Astrocyte (in vitro differentiated cells and primary cell): ENCODE measurements around the gene MCM3AP. TPM values are rescaled to one million over a fixed set of nuclear protein-coding genes. Genes with fewer than 3 reads are reported as not detected.

Experiments used
- DNase-seq: peaks from one replicate; pipeline ENCODE4 v3.0.0-alpha.2; 2010; ENCODE audit warnings: low read depth
- FAIRE-seq: peaks from 2 replicates; lab custom pipeline; 2011; peaks lifted over from hg19 to GRCh38; lab: Jason Lieb, UNC
- H2AFZ ChIP-seq: 2 replicates; pipeline ENCODE4 v1.6.0; 2012; ENCODE audit warnings: low read depth, low read length, inconsistent platforms
- H3K27ac ChIP-seq: 2 replicates; pipeline ENCODE4 v1.5.1; 2011; ENCODE audit warnings: low read depth, low read length, inconsistent platforms
- H3K27me3 ChIP-seq: 2 replicates; pipeline ENCODE4 v1.6.0; 2011; ENCODE audit warnings: low read length, inconsistent platforms; ENCODE audit not compliant: insufficient read depth
- H3K36me3 ChIP-seq: 2 replicates; pipeline ENCODE4 v1.5.1; 2011; ENCODE audit warnings: low read length, inconsistent platforms; ENCODE audit not compliant: insufficient read depth
- H3K4me1 ChIP-seq: 2 replicates; pipeline ENCODE4 v1.5.1; 2011; ENCODE audit warnings: low read length, inconsistent platforms; ENCODE audit not compliant: insufficient read depth
- H3K4me2 ChIP-seq: 2 replicates; pipeline ENCODE4 v1.6.0; 2012; ENCODE audit warnings: low read length, inconsistent platforms
- H3K4me3 ChIP-seq: 2 replicates; pipeline ENCODE4 v1.5.1; 2011; ENCODE audit warnings: low read depth, mild to moderate bottlenecking, low read length, inconsistent platforms; ENCODE audit not compliant: insufficient read depth
- H3K79me2 ChIP-seq: 2 replicates; pipeline ENCODE4 v1.6.0; 2012; ENCODE audit warnings: mild to moderate bottlenecking, low read length, inconsistent platforms; ENCODE audit not compliant: insufficient read depth
- H3K9ac ChIP-seq: 2 replicates; pipeline ENCODE4 v1.6.0; 2012; ENCODE audit warnings: mild to moderate bottlenecking, low read length, inconsistent platforms
- H3K9me3 ChIP-seq: 2 replicates; pipeline ENCODE4 v1.5.1; 2012; ENCODE audit warnings: low read depth, mild to moderate bottlenecking, low read length, inconsistent platforms; ENCODE audit not compliant: insufficient read depth
- H4K20me1 ChIP-seq: 2 replicates; pipeline ENCODE4 v1.6.0; 2012; ENCODE audit warnings: low read length, inconsistent platforms; ENCODE audit not compliant: insufficient read depth
- H3K27ac Mint-ChIP-seq: one replicate; pipeline ENCODE4 v1.8.0; 2021; ENCODE audit warnings: mild to moderate bottlenecking, mixed read lengths; ENCODE audit not compliant: unreplicated experiment
- H3K27me3 Mint-ChIP-seq: one replicate; pipeline ENCODE4 v1.8.0; 2021; ENCODE audit warnings: low read depth, mixed read lengths; ENCODE audit not compliant: unreplicated experiment
- H3K36me3 Mint-ChIP-seq: one replicate; pipeline ENCODE4 v1.8.0; 2021; ENCODE audit warnings: low read depth, mixed read lengths; ENCODE audit not compliant: unreplicated experiment
- H3K4me1 Mint-ChIP-seq: one replicate; pipeline ENCODE4 v1.8.0; 2021; ENCODE audit warnings: low read depth, mixed read lengths; ENCODE audit not compliant: unreplicated experiment
- H3K4me3 Mint-ChIP-seq: one replicate; pipeline ENCODE4 v1.8.0; 2021; ENCODE audit warnings: mild to moderate bottlenecking, moderate library complexity, mixed read lengths; ENCODE audit not compliant: unreplicated experiment
- H3K9me3 Mint-ChIP-seq: one replicate; pipeline ENCODE4 v1.8.0; 2021; ENCODE audit warnings: mild to moderate bottlenecking, mixed read lengths; ENCODE audit not compliant: unreplicated experiment
- CTCF ChIP-seq: IDR thresholded peaks from 2 replicates; pipeline ENCODE4 v1.5.1; 2011; ENCODE audit warnings: low read depth, mild to moderate bottlenecking, inconsistent platforms, low read length, moderate library complexity; ENCODE audit not compliant: insufficient read depth
- EZH2 ChIP-seq: IDR thresholded peaks from 2 replicates; pipeline ENCODE4 v1.6.1; 2012; ENCODE audit warnings: mild to moderate bottlenecking, low read length, inconsistent platforms; ENCODE audit not compliant: insufficient read depth
- total RNA-seq: library from RNA; stranded (reverse); gene quantifications from 2 replicates; pipeline ENCODE4 v1.2.1, GENCODE V29; 2021

The MCM3AP gene
- total RNA-seq, 1 donor from 2014 or later: 84.2 TPM

- H3K36me3 Mint-ChIP-seq: peaks cover 23% of the 10 kb centered on the region
- H3K79me2 ChIP-seq: no peaks in the 10 kb centered on the region
- no peaks in the 10 kb centered on the region for H3K4me1 Mint-ChIP-seq
- H2AFZ ChIP-seq: no peak overlapping the region
- no peak overlapping the region for H3K27ac Mint-ChIP-seq
- no peaks in the 10 kb centered on the region for H3K9me3 ChIP-seq
- no peak overlapping the region for H3K4me2 ChIP-seq
- TF ChIP-seq CTCF (no peak), EZH2 (no peak)
- no peaks in the 10 kb centered on the region for H3K27me3 ChIP-seq
- peaks cover 27% of the 10 kb centered on the region for H4K20me1 ChIP-seq
- no peak overlapping the region for H3K27ac ChIP-seq
- no peaks in the 10 kb centered on the region for H3K27me3 Mint-ChIP-seq
- no peak overlapping the region for H3K4me3 Mint-ChIP-seq
- no peaks in the 10 kb centered on the region for H3K4me1 ChIP-seq
- no peak overlapping the region for H3K9ac ChIP-seq
- H3K9me3 Mint-ChIP-seq: no peaks in the 10 kb centered on the region
- H3K36me3 ChIP-seq: peaks cover 50% of the 10 kb centered on the region
- DNase-seq (no peak), FAIRE-seq (no peak)
- no peak overlapping the region for H3K4me3 ChIP-seq
Observed at GRCh38 chr21:46245213-46245915, 40.0 kb downstream of the MCM3AP start.

- H3K79me2 ChIP-seq: no peaks in the 10 kb centered on the region
- H3K9me3 ChIP-seq: no peaks in the 10 kb centered on the region
- H3K27ac ChIP-seq: no peak overlapping the region
- DNase-seq (no peak), FAIRE-seq (no peak)
- H3K27me3 Mint-ChIP-seq: no peaks in the 10 kb centered on the region
- H3K9ac ChIP-seq: no peak overlapping the region
- H3K4me3 ChIP-seq: no peak overlapping the region
- peaks cover 24% of the 10 kb centered on the region for H4K20me1 ChIP-seq
- TF ChIP-seq CTCF (no peak), EZH2 (no peak)
- peaks cover 25% of the 10 kb centered on the region for H3K36me3 Mint-ChIP-seq
- H2AFZ ChIP-seq: no peak overlapping the region
- no peaks in the 10 kb centered on the region for H3K27me3 ChIP-seq
- peaks cover 57% of the 10 kb centered on the region for H3K36me3 ChIP-seq
- no peak overlapping the region for H3K4me3 Mint-ChIP-seq
- H3K4me1 ChIP-seq: no peaks in the 10 kb centered on the region
- H3K4me2 ChIP-seq: no peak overlapping the region
- H3K27ac Mint-ChIP-seq: no peak overlapping the region
- no peaks in the 10 kb centered on the region for H3K4me1 Mint-ChIP-seq
- no peaks in the 10 kb centered on the region for H3K9me3 Mint-ChIP-seq
Observed at GRCh38 chr21:46244602-46245001, 40.8 kb downstream of the MCM3AP start.

GRCh38 chr21:46243960-46244361, 41.5 kb downstream of the MCM3AP start:
- peaks cover 62% of the 10 kb centered on the region for H3K36me3 ChIP-seq

More at GRCh38 chr21:46243960-46244361, 41.5 kb downstream of the MCM3AP start:
- no peak overlapping the region for H3K27ac ChIP-seq
- no peak overlapping the region for H3K4me2 ChIP-seq
- no peaks in the 10 kb centered on the region for H3K9me3 ChIP-seq
- H3K4me3 ChIP-seq: no peak overlapping the region
- no peaks in the 10 kb centered on the region for H3K4me1 ChIP-seq
- FAIRE-seq: no peak
- H3K27me3 ChIP-seq: no peaks in the 10 kb centered on the region
- no peak overlapping the region for H3K4me3 Mint-ChIP-seq
- H3K9ac ChIP-seq: no peak overlapping the region
- H2AFZ ChIP-seq: no peak overlapping the region
- DNase-seq: no peak
- H3K27me3 Mint-ChIP-seq: no peaks in the 10 kb centered on the region
- H3K4me1 Mint-ChIP-seq: no peaks in the 10 kb centered on the region
- H3K9me3 Mint-ChIP-seq: no peaks in the 10 kb centered on the region
- H4K20me1 ChIP-seq: peaks cover 30% of the 10 kb centered on the region
- H3K79me2 ChIP-seq: no peaks in the 10 kb centered on the region
- no peak overlapping the region for H3K27ac Mint-ChIP-seq
- no peak for TF ChIP-seq EZH2
- TF ChIP-seq CTCF: no peak
- peaks cover 30% of the 10 kb centered on the region for H3K36me3 Mint-ChIP-seq
